KMS-11 (cell line): ENCODE results near the gene RGS3.

ENCODE experiments used
- H2AFZ ChIP-seq: fragments of 200-600 bp; sonication (generic); 2 replicates; pipeline ENCODE4 v1.6.1; 2016; ENCODE audit warnings: antibody characterized with exemption, mixed run types, low read depth
- H3K27ac ChIP-seq: fragments of 200-600 bp; sonication (generic); 2 replicates; pipeline ENCODE4 v1.6.1; 2016; ENCODE audit warnings: mild to moderate bottlenecking, mixed run types
- H3K27me3 ChIP-seq: fragments of 200-600 bp; sonication (generic); 2 replicates; pipeline ENCODE4 v1.6.1; 2017; ENCODE audit warnings: mild to moderate bottlenecking, low read depth, mixed run types, moderate library complexity; ENCODE audit not compliant: insufficient read depth
- H3K36me3 ChIP-seq: fragments of 200-600 bp; sonication (generic); 2 replicates; pipeline ENCODE4 v1.6.1; 2017; ENCODE audit warnings: mild to moderate bottlenecking, mixed run types; ENCODE audit not compliant: insufficient read depth
- H3K4me1 ChIP-seq: fragments of 200-600 bp; sonication (generic); 2 replicates; pipeline ENCODE4 v1.6.1; 2016; ENCODE audit warnings: mild to moderate bottlenecking, low read depth, mixed run types; ENCODE audit not compliant: poor library complexity, severe bottlenecking
- H3K4me2 ChIP-seq: fragments of 200-600 bp; sonication (generic); 2 replicates; pipeline ENCODE4 v1.7.0; 2016; ENCODE audit warnings: mild to moderate bottlenecking, mixed run types
- H3K4me3 ChIP-seq: fragments of 200-600 bp; sonication (generic); IDR thresholded peaks from 2 replicates; pipeline ENCODE4 v1.6.1; 2017; ENCODE audit warnings: low read depth, low read length, mixed read lengths; ENCODE audit not compliant: insufficient read depth
- H3K79me2 ChIP-seq: fragments of 200-600 bp; sonication (generic); 2 replicates; pipeline ENCODE4 v1.6.1; 2016; ENCODE audit warnings: low read depth, mixed run types; ENCODE audit not compliant: insufficient read depth
- H3K9ac ChIP-seq: fragments of 200-600 bp; sonication (generic); 2 replicates; pipeline ENCODE4 v1.6.1; 2016; ENCODE audit warnings: mild to moderate bottlenecking, mixed run types
- H4K20me1 ChIP-seq: fragments of 200-600 bp; sonication (generic); 2 replicates; pipeline ENCODE4 v1.6.1; 2016; ENCODE audit warnings: mild to moderate bottlenecking, mixed run types; ENCODE audit not compliant: insufficient read depth
- TF ChIP-seq, protein P1 (sequence below): fragments of 200-600 bp; sonication (generic); conservative IDR thresholded peaks from 2 replicates; pipeline ENCODE4 v1.6.1; 2017; ENCODE audit warnings: low read depth, mild to moderate bottlenecking, antibody characterized with exemption, low read length, moderate library complexity, mixed read lengths

RGS3 gene

GRCh38 chr9:113503131-113503541 lies 39.6 kb downstream of the RGS3 start:
- H3K4me3 ChIP-seq: no peak overlapping the region
- no peaks in the 10 kb centered on the region for H3K79me2 ChIP-seq
- H3K9ac ChIP-seq: no peak overlapping the region
- H3K4me2 ChIP-seq: no peak overlapping the region
- H3K27ac ChIP-seq: no peak overlapping the region
- peaks cover 14% of the 10 kb centered on the region for H3K4me1 ChIP-seq
- no peaks in the 10 kb centered on the region for H3K27me3 ChIP-seq
- no peaks in the 10 kb centered on the region for H4K20me1 ChIP-seq
- no peaks in the 10 kb centered on the region for H3K36me3 ChIP-seq
- TF ChIP-seq, protein P1, sequence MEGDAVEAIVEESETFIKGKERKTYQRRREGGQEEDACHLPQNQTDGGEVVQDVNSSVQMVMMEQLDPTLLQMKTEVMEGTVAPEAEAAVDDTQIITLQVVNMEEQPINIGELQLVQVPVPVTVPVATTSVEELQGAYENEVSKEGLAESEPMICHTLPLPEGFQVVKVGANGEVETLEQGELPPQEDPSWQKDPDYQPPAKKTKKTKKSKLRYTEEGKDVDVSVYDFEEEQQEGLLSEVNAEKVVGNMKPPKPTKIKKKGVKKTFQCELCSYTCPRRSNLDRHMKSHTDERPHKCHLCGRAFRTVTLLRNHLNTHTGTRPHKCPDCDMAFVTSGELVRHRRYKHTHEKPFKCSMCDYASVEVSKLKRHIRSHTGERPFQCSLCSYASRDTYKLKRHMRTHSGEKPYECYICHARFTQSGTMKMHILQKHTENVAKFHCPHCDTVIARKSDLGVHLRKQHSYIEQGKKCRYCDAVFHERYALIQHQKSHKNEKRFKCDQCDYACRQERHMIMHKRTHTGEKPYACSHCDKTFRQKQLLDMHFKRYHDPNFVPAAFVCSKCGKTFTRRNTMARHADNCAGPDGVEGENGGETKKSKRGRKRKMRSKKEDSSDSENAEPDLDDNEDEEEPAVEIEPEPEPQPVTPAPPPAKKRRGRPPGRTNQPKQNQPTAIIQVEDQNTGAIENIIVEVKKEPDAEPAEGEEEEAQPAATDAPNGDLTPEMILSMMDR: no peak
- H2AFZ ChIP-seq: no peak overlapping the region

GRCh38 chr9:113503613-113504211 lies 40.2 kb downstream of the RGS3 start:
- TF ChIP-seq, protein P1: no peak
- no peaks in the 10 kb centered on the region for H4K20me1 ChIP-seq
- no peak overlapping the region for H3K4me3 ChIP-seq
- no peak overlapping the region for H2AFZ ChIP-seq
- no peak overlapping the region for H3K9ac ChIP-seq
- H3K4me2 ChIP-seq: no peak overlapping the region
- no peaks in the 10 kb centered on the region for H3K36me3 ChIP-seq
- H3K27ac ChIP-seq: no peak overlapping the region
- H3K27me3 ChIP-seq: no peaks in the 10 kb centered on the region
- H3K4me1 ChIP-seq: peaks cover 14% of the 10 kb centered on the region
- H3K79me2 ChIP-seq: no peaks in the 10 kb centered on the region

DNA sequence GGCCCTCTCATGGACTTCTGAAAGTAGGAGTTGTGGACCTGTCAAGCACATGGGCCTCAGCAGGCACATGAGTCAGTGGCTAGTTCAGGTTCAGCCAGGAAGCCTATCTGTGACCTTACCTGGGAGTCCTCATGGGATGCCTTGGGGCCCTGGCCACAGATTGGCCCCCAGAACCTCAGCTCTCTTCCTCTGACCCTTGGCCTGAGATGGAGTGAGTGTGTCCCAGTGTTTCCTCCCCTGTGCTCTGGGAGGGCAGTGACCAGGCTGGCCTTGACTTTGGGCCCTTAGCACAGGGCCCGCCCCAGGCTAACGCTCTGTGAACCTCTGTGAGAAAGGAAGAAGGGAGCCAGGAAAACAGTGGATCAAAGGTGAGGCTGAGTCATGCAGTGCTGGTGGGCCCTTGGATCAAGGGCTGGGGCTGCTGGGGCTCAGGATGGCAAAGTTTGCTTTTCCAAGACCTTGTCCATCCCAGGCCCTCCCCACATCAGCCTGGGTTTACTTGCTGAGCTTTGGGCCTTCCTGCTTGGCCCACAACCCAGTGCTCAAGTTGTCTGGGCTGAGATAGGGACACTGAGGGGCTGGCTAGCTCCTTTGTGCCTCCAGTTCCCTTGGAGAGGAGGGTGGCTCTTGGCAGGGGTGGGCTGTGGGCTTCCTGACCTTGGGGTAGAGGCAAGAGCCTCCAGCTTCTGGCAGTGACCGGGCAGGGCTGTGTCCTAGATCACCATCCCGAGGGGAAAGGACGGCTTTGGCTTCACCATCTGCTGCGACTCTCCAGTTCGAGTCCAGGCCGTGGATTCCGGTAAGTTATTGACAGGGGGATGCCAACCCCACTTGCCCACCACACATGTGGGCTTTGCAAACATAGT lies 41.4 kb downstream of the RGS3 start:
- H3K4me1 ChIP-seq: peaks cover 5% of the 10 kb centered on the region

GRCh38 chr9:113506090-113506589 lies 42.6 kb downstream of the RGS3 start:
- Histone ChIP-seq H2AFZ (no peak overlapping the region), H3K27me3 (no peaks in the 10 kb centered on the region), H4K20me1 (no peaks in the 10 kb centered on the region), H3K79me2 (no peaks in the 10 kb centered on the region), H3K27ac (no peak overlapping the region), H3K4me3 (no peak overlapping the region), H3K9ac (no peak overlapping the region), H3K4me1 (no peaks in the 10 kb centered on the region), H3K4me2 (no peak overlapping the region), H3K36me3 (no peaks in the 10 kb centered on the region)
- TF ChIP-seq, protein P1: no peak

More for the DNA sequence above, 41.4 kb downstream of the RGS3 start:
- H3K36me3 ChIP-seq: no peaks in the 10 kb centered on the region
- no peak overlapping the region for H2AFZ ChIP-seq
- H3K9ac ChIP-seq: no peak overlapping the region
- no peaks in the 10 kb centered on the region for H4K20me1 ChIP-seq
- no peaks in the 10 kb centered on the region for H3K79me2 ChIP-seq
- no peak overlapping the region for H3K4me2 ChIP-seq
- no peaks in the 10 kb centered on the region for H3K27me3 ChIP-seq
- TF ChIP-seq, protein P1: no peak
- H3K4me3 ChIP-seq: no peak overlapping the region
- H3K27ac ChIP-seq: no peak overlapping the region
